IPS DF 6.9 (cell line): ENCODE results near the gene GIPC3.

Experiments used
- DNase-seq: peaks from one replicate; pipeline ENCODE4 v3.0.0-alpha.2; 2013; ENCODE audit warnings: low read depth, low spot score
- H3K27ac ChIP-seq: one replicate; pipeline ENCODE4 v1.5.1; 2013; ENCODE audit warnings: low read length, control low read depth
- H3K27me3 ChIP-seq: 2 replicates; pipeline ENCODE4 v1.6.1; 2013; ENCODE audit warnings: mild to moderate bottlenecking, low read length; ENCODE audit not compliant: control insufficient read depth, insufficient read depth
- H3K36me3 ChIP-seq: 2 replicates; pipeline ENCODE4 v1.6.1; 2013; ENCODE audit warnings: low read length; ENCODE audit not compliant: control insufficient read depth, insufficient read depth
- H3K4me1 ChIP-seq: 2 replicates; pipeline ENCODE4 v1.6.1; 2013; ENCODE audit warnings: low read length; ENCODE audit not compliant: control insufficient read depth, insufficient read depth
- H3K4me3 ChIP-seq: 2 replicates; pipeline ENCODE4 v1.5.1; 2013; ENCODE audit warnings: mild to moderate bottlenecking, low read length
- H3K9me3 ChIP-seq: 2 replicates; pipeline ENCODE4 v1.6.1; 2013; ENCODE audit warnings: low read length, inconsistent platforms; ENCODE audit not compliant: control insufficient read depth, insufficient read depth
- WGBS: extraction: QIAGEN DNeasy Blood & Tissue Kit; methylation state at CpG from one replicate; pipeline ENCODE4 v1.1.7; 2013; ENCODE audit warnings: mixed read lengths, missing lambda C conversion rate; ENCODE audit not compliant: insufficient read length, insufficient coverage; 5-methylcytosine and 5-hydroxymethylcytosine counted together

Gene GIPC3

DNA sequence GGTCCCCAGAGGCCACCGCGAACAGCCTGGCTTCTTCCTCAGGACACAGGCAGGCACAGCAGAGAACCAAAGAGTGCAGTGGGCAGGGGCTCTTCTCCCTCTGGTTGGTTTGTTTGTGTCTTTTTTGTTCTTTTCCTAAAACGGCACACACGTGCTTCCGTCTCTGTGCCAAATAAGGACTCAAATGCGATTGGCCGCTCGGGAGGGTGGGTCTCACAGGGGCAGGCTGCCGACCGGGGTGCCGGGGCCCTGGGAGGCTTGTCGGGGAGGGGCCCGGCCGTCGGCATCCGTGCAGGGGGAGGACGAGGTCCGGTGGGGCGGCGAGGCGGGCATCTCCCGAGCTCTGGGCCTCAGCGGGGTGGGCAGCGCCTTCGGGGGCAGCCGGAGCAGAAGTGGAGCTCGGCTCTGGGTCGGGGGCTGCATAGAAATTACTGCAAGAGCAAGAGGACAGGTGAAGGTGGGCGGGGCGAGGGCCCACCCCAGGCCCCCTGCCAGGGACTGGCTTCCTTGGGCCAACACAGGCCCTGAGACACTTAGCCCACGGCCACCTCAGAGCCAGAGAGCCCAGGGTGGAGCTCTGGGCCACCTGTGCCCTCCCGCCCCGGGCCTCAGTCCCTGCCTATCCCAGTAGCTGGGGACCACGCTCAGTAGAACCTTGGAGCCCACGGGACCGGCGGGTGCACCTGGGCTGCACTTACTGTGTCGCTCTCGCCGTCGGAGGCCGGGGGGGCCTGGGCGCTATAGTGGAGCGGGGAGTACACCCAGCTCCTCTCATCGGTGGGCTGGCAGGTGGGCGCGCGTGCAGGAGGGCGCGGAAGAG lies 47.7 kb downstream of the GIPC3 start:
- H3K4me3 ChIP-seq, result no peak overlapping the region
- H3K9me3 ChIP-seq, result no peaks in the 10 kb centered on the region
- no CpG with 5 or more reads among the region's 50 CpGs for WGBS
- no peak overlapping the region for H3K27ac ChIP-seq
- DNase-seq, result no peak
- no peaks in the 10 kb centered on the region for H3K4me1 ChIP-seq
- H3K36me3 ChIP-seq, result peaks cover 5% of the 10 kb centered on the region; the same call in 1 of the 2 replicates
- H3K27me3 ChIP-seq, result no peaks in the 10 kb centered on the region

DNA sequence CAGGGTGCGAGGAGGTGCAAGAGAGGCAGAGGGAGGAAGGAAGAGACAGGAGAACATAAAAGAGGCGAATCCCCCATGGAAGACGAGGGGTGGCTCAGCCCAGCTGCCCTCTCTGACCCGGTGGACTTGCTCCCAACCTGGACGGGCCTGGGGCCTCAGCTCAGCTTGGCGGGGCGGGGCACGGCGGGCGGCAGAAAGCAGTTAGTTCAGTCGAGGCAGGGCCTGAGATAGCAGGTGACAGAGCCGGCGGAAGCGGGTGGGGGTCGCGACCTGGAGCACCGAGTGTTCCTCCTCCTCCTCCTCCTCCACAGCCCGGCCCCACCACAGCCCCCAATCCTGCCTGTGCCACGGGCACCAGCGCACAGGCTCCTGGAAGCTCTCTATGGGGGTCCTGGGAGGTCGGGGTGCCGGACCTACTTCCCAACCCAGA lies 48.3 kb downstream of the GIPC3 start:
- WGBS, result no CpG with 5 or more reads among the region's 22 CpGs
- Histone ChIP-seq H3K36me3 (peaks cover 8% of the 10 kb centered on the region; the same call in 1 of the 2 replicates), H3K4me1 (no peaks in the 10 kb centered on the region)

DNA sequence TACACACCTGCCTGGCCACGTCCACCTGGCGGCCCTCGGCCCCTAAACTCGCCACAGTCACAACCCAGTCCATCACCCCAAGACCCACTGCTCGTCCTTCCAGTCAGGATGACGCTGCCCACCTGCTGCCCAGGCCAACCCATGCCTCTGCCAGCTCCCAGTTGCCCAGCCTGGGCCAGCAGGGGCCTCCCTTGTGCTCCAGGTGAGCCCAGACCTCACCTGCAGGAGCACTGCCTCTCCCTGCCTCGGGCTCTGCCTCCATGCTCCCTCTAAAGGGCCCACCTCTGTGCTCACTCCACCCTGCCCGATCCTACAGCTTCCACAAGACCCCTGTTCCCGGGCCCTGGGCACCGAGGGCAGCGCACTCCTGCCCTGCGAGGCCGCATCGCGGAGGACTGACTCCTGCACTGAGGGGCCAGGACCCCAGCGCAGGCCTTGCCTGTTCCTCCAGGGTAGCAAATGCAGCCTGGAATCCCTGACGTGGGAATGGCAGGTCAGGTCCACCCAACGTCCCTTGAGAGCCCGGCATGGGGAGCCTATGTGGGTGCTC lies 49.3 kb downstream of the GIPC3 start:
- Histone ChIP-seq H3K9me3 (no peaks in the 10 kb centered on the region), H3K36me3 (peaks cover 13% of the 10 kb centered on the region; the same call in 1 of the 2 replicates), H3K27ac (no peak overlapping the region), H3K4me1 (no peaks in the 10 kb centered on the region), H3K27me3 (no peaks in the 10 kb centered on the region), H3K4me3 (no peak overlapping the region)
- DNase-seq, result no peak
- no CpG with 5 or more reads among the region's 19 CpGs for WGBS

More for the DNA sequence above, 48.3 kb downstream of the GIPC3 start:
- no peaks in the 10 kb centered on the region for H3K9me3 ChIP-seq
- DNase-seq, result no peak
- no peaks in the 10 kb centered on the region for H3K27me3 ChIP-seq
- no peak overlapping the region for H3K4me3 ChIP-seq
- no peak overlapping the region for H3K27ac ChIP-seq

DNA sequence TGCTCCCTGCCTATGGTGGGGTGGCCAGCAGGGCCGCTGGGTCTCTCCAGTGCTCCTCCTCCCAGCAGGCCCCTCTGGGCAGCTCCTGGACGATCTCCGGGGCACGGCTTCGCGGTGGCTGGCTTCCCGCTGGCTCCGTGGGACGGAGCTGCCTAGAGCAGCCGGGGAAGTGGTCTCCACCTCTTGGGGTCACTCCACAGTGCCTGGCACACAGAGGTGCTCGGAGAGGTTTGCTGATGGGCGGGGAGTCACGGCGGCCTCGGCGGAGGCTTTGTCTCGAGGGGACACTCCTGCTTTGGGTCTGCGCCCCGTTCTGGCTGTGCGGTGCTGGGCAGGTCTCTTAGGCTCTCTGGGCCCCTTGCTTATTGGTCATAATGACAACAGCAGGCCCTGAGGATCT lies 51.2 kb downstream of the GIPC3 start:
- Histone ChIP-seq H3K9me3 (no peaks in the 10 kb centered on the region), H3K36me3 (peaks cover 20% of the 10 kb centered on the region), H3K27ac (no peak overlapping the region), H3K4me1 (no peaks in the 10 kb centered on the region), H3K4me3 (no peak overlapping the region), H3K27me3 (no peaks in the 10 kb centered on the region)
- no CpG with 5 or more reads among the region's 20 CpGs for WGBS
- DNase-seq, result no peak

DNA sequence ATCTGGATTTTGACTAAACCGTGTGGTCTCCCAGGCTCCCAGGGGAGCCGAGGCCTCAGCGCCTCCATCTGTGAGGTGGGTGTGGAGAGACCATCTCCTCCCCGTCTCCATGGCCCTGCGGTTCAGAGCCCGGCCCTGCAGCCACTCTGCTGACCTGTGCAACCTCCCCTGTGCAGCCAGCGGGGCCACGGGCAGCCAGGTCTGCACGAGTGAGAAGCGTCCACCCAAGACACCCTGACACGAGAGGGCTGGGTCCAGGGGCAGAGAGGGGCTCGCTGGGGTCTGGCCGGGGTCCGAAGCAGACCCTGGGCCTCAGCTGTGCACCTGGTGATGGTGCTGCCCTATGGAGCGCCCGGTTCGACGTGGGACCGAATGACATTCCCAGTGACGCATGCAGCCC lies 51.7 kb downstream of the GIPC3 start:
- Histone ChIP-seq H3K4me3 (no peak overlapping the region), H3K27ac (no peak overlapping the region), H3K36me3 (peaks cover 22% of the 10 kb centered on the region), H3K4me1 (no peaks in the 10 kb centered on the region), H3K27me3 (no peaks in the 10 kb centered on the region), H3K9me3 (no peaks in the 10 kb centered on the region)
- WGBS, result no CpG with 5 or more reads among the region's 20 CpGs
- DNase-seq, result no peak

DNA sequence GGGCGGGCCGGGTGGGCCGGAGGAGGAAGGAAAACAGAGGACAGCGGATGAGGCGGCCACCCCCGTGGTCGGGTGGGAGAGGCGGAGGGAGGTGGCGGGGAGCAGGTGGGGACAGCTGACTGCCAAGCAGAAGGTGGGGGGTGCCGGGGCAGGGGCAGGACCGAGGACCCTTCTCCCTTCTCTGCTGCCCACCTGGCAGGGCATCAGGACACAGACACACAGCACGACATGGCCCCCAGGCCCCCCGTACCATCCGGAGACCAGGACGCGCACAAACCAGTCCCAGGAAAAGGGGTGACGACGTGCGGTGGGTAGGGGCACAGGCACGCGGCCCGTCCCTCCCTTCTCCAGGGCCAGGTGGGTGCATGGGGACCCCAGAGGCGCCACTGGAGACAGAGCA lies 52.3 kb downstream of the GIPC3 start:
- Histone ChIP-seq H3K4me1 (no peaks in the 10 kb centered on the region), H3K27me3 (no peaks in the 10 kb centered on the region), H3K4me3 (no peak overlapping the region), H3K36me3 (peaks cover 22% of the 10 kb centered on the region), H3K9me3 (no peaks in the 10 kb centered on the region), H3K27ac (no peak overlapping the region)
- WGBS, result no CpG with 5 or more reads among the region's 23 CpGs
- DNase-seq, result no peak

DNA sequence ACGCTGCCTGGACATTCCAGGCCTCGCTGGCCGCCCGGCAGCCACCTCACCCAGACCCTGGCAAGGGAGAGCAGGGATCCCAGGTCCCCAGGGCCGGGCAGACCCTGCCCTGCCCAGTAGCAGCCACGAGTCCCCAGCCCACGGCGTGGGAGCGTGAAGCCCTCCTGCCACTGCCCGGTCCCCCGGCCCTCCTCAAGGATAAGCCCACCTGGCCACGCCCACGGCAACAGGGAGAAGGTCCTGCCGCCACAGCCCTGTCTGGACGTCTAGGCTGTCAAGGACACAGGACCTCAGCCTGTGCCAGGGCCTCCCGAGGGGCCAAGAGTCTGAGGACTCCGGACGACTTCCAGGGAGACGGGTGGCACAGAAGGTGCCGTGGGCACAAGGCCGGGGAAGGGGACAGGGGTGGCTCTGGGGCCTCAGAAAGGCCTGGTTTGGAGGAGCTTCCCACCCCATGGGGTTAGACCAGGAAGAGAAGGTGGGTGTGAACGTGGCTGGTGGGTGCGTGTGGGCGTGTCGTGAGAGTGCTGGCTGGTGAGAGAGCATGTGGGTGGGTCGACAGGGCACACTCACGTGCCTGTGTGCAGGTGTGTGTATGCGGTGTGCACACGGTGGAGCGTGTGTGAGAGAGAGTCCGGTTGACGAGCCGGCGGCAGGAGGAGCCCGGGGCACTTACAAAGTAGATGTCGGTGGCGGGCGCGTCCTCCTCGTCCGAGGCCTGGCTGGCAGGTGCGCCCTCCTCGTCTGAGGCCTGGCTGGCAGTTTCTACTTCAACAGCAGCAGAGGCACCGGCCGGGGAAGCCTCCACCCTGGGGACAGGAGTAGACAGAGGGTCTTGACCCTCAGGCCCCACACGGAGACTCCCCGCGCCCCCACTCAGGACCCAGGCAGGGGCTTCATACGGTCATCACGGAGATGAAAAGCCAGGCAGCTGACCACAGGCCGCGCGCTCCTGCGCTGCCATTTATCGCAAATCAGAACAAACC lies 53.2 kb downstream of the GIPC3 start:
- H3K27me3 ChIP-seq, result no peaks in the 10 kb centered on the region
- no peaks in the 10 kb centered on the region for H3K4me1 ChIP-seq
- no peaks in the 10 kb centered on the region for H3K9me3 ChIP-seq
- no peak for DNase-seq
- no peak overlapping the region for H3K4me3 ChIP-seq
- no peak overlapping the region for H3K27ac ChIP-seq
- no CpG with 5 or more reads among the region's 55 CpGs for WGBS
- H3K36me3 ChIP-seq, result peaks cover 22% of the 10 kb centered on the region

DNA sequence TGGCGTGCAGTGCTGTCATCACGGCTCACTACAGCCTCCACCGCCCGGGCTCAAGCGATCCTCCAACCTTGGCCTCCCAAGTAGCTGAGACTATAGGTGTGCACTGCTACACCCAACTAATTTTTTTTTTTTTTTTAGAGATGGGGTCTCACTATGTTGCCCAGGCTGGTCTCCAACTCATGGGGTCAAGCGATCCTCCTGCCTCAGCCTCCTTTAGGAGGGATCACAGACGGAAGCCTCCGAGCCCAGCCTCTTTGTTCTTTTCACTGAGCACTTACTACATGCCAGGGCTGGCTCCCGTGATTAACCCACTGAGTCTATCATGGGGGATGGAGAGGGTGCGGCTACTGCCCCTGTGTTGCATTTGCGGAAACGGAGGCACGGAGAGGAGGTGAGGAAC lies 54.2 kb downstream of the GIPC3 start:
- Histone ChIP-seq H3K27me3 (no peaks in the 10 kb centered on the region), H3K27ac (no peak overlapping the region), H3K9me3 (no peaks in the 10 kb centered on the region), H3K4me1 (no peaks in the 10 kb centered on the region), H3K36me3 (peaks cover 22% of the 10 kb centered on the region), H3K4me3 (no peak overlapping the region)
- DNase-seq, result no peak
- no CpG with 5 or more reads among the region's 13 CpGs for WGBS

DNA sequence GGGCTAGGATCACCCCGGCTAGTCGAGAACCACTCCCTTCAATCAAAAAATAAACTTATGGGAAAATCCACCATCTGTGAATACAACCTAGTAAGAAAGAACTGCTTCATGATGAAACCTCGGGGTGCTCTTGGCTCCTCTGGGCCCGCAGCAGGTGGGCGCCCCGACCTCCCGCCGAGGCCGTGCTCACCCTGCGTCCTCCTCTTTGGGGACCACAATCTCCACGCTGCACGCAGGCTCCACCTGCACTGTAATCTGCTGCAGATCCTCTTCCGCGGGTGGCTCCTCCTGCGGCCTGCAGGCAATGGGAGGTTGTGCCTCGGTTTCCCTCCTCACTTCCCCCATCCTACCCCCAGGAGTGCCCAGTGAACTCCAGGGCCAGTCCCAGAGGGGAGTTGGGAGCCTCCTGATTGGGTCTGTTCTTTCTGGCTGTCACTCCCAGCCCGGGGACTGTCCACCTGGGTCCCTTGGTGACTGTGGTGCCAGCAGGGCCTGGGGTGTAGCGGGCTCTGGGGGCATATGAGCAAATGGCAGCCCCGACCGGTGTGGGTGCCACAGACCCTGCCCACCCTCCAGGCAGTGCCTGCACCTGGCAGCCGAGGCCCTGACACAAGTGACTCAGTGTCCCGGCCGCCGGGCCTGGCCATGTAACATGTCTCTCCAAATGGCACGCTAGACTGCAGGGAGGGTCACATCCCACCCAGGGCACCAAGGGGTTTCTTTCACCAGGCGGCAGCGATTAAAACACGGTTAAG lies 56.4 kb downstream of the GIPC3 start:
- Histone ChIP-seq H3K27ac (no peak overlapping the region), H3K4me3 (no peak overlapping the region), H3K36me3 (peaks cover 26% of the 10 kb centered on the region), H3K9me3 (no peaks in the 10 kb centered on the region), H3K4me1 (no peaks in the 10 kb centered on the region), H3K27me3 (no peaks in the 10 kb centered on the region)
- DNase-seq, result no peak
- no CpG with 5 or more reads among the region's 28 CpGs for whole genome bisulfite sequencing

DNA sequence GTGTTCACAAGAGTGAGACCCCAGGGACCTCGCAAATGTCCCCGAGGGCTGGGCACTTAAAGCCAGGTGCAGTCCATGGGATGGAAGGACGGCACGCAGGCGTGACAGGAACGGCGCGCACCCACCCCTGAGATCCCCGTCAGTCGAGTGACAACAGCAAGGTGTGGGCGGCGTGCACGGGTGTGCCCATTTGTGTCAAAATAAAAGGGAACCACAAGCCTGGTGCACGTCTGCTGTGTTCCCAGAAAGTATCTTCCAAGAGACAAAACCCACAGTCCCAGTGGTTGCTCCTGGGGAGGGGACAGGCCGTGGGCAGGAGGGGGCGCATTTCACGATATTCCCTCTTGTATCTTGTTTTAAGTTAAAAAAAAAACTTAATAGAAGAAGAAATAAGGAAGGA lies 57.0 kb downstream of the GIPC3 start:
- Histone ChIP-seq H3K27me3 (no peaks in the 10 kb centered on the region), H3K9me3 (no peaks in the 10 kb centered on the region), H3K4me3 (no peak overlapping the region), H3K27ac (no peak overlapping the region), H3K4me1 (no peaks in the 10 kb centered on the region), H3K36me3 (peaks cover 22% of the 10 kb centered on the region)
- no CpG with 5 or more reads among the region's 17 CpGs for WGBS
- no peak for DNase-seq
